B cell (primary cell): ENCODE results near the gene NRN1. TPM values are rescaled to one million over a fixed set of nuclear protein-coding genes. Genes with fewer than 3 reads are reported as not detected.

Experiments
- ATAC-seq: fragments of 200-7000 bp; cut with Tn5 transposase; one replicate; pipeline ENCODE4 v1.10.0; 2021; ENCODE audit warnings: low read depth, mild to moderate bottlenecking, moderate number of reproducible peaks, moderate library complexity
- CTCF ChIA-PET: fragments of 350-600 bp; sonication (Branson Sonifier 250); formaldehyde crosslinking; loops from one replicate; lab custom pipeline; 2021; ENCODE audit warnings: antibody characterized with exemption, inconsistent platforms; lab: Charles Lee
- POLR2A ChIA-PET: fragments of 350-600 bp; sonication (Branson Sonifier 250); formaldehyde crosslinking; loops from one replicate; lab custom pipeline; 2021; ENCODE audit warnings: antibody characterized with exemption; lab: Charles Lee
- DNase-seq: peaks from one replicate; pipeline ENCODE4 v3.0.0; 2013
- H2AFZ ChIP-seq: 2 replicates; pipeline ENCODE4 v1.6.1; 2012; ENCODE audit warnings: mild to moderate bottlenecking, low read depth, low read length; ENCODE audit not compliant: insufficient read depth, poor library complexity, severe bottlenecking
- H3K27ac ChIP-seq, 2 donors: 1 replicate in 1 of 2; 2 replicates in 1 of 2; pipeline ENCODE4 v1.5.1; 2012 to 2013; ENCODE audit warnings: low read length in 2 of 2, mild to moderate bottlenecking in 2 of 2, moderate library complexity in 1 of 2
- H3K27me3 ChIP-seq, 4 experiments: fragments of 200-600 bp in 1 of 4; sonication (generic) in 1 of 4; replicated peaks in 1 of 4; 1 replicate in 2 of 4; 2 replicates in 2 of 4; pipeline versions ENCODE4 v1.6.1 to v1.7.0; 2013 to 2016; ENCODE audit warnings: low read length in 3 of 4, mild to moderate bottlenecking in 2 of 4, mixed read lengths in 1 of 4, moderate library complexity in 1 of 4; ENCODE audit not compliant: insufficient read depth in 4 of 4, control insufficient read depth in 3 of 4; ENCODE audit errors: control extremely low read depth in 1 of 4
- H3K36me3 ChIP-seq, 2 experiments: replicated peaks in 1 of 2; 1 replicate in 1 of 2; 2 replicates in 1 of 2; pipeline versions ENCODE4 v1.6.1 to v1.7.1; 2013; ENCODE audit warnings: low read length in 1 of 2; ENCODE audit not compliant: insufficient read depth in 2 of 2, control insufficient read depth in 1 of 2; ENCODE audit errors: control extremely low read depth in 1 of 2, extremely low read depth in 1 of 2
- H3K4me1 ChIP-seq, 2 donors: fragments of 200-600 bp in 1 of 2; sonication (generic) in 1 of 2; 1 replicate in 1 of 2; 2 replicates in 1 of 2; pipeline versions ENCODE4 v1.5.1 to v1.6.1; 2013 to 2017; ENCODE audit warnings: low read length in 2 of 2; ENCODE audit not compliant: control insufficient read depth in 2 of 2, insufficient read depth in 2 of 2
- H3K4me2 ChIP-seq: replicated peaks from 2 replicates; pipeline ENCODE3; 2012; ENCODE audit warnings: mild to moderate bottlenecking, low read depth, low read length; ENCODE audit not compliant: poor library complexity, severe bottlenecking
- H3K4me3 ChIP-seq, 5 experiments: fragments of 200-600 bp in 1 of 5; sonication (generic) in 1 of 5; 1 replicate in 3 of 5; 2 replicates in 2 of 5; pipeline versions ENCODE4 v1.5.1 to v1.7.0; 2011 to 2016; ENCODE audit warnings: low read length in 4 of 5, mild to moderate bottlenecking in 4 of 5, low read depth in 2 of 5, control low read depth in 1 of 5, moderate library complexity in 1 of 5; ENCODE audit not compliant: insufficient read depth in 1 of 5; ENCODE audit errors: control extremely low read depth in 1 of 5, extremely low read depth in 1 of 5
- H3K79me2 ChIP-seq: fragments of 200-600 bp; sonication (generic); one replicate; pipeline ENCODE4 v1.6.0; 2016; ENCODE audit warnings: low read length; ENCODE audit not compliant: control insufficient read depth, insufficient read depth
- H3K9ac ChIP-seq: fragments of 200-600 bp; sonication (generic); 2 replicates; pipeline ENCODE4 v1.6.1; 2017; ENCODE audit warnings: mild to moderate bottlenecking, low read length, moderate library complexity
- H3K9me3 ChIP-seq, 3 donors: one replicate each; pipeline versions ENCODE4 v1.6.1 to v1.7.1; 2013; ENCODE audit warnings: low read length in 2 of 3; ENCODE audit not compliant: control insufficient read depth in 2 of 3, insufficient read depth in 1 of 3; ENCODE audit errors: control extremely low read depth in 1 of 3
- H4K20me1 ChIP-seq: 2 replicates; pipeline ENCODE4 v1.6.0; 2012; ENCODE audit warnings: mild to moderate bottlenecking, low read length; ENCODE audit not compliant: insufficient read depth, control insufficient read depth, poor library complexity, severe bottlenecking
- H3K27ac Mint-ChIP-seq: one replicate; pipeline ENCODE4 v1.8.0; 2021; ENCODE audit warnings: mixed read lengths
- H3K27me3 Mint-ChIP-seq: one replicate; pipeline ENCODE4 v1.8.0; 2021; ENCODE audit warnings: mixed read lengths
- H3K4me1 Mint-ChIP-seq: one replicate; pipeline ENCODE4 v1.8.0; 2021; ENCODE audit warnings: mixed read lengths
- H3K4me3 Mint-ChIP-seq: one replicate; pipeline ENCODE4 v1.8.0; 2021; ENCODE audit warnings: mixed read lengths
- H3K9me3 Mint-ChIP-seq: one replicate; pipeline ENCODE4 v1.8.0; 2022; ENCODE audit warnings: mixed read lengths; ENCODE audit not compliant: insufficient read depth
- EZH2 ChIP-seq: IDR thresholded peaks from 2 replicates; pipeline ENCODE4 v1.6.1; 2012; ENCODE audit warnings: borderline replicate concordance, low read depth, mild to moderate bottlenecking, moderate library complexity, low read length; ENCODE audit not compliant: insufficient read depth, poor library complexity, severe bottlenecking
- WGBS: methylation state at CpG from one replicate; pipeline ENCODE4 v1.1.5; 2013; ENCODE audit warnings: missing lambda C conversion rate; ENCODE audit not compliant: insufficient coverage; 5-methylcytosine and 5-hydroxymethylcytosine counted together
- intact Hi-C: fragments of 100-400 bp; cut with micrococcal nuclease; formaldehyde crosslinking; loops from one replicate; pipeline ENCODE4 v1.10.0; 2022
- polyA plus RNA-seq: library from polyadenylated mRNA; depleted of rRNA; stranded (reverse); fragments of >200 nt; gene quantifications from 2 replicates; pipeline ENCODE4 v1.2.3, GENCODE V29; 2012
- total RNA-seq, 2 donors: library from RNA; stranded (reverse); fragments of 120-200 nt in 1 of 2; gene quantifications; 1 replicate in 1 of 2; 2 replicates in 1 of 2; pipeline versions ENCODE4 v1.2.3 to v1.2.4, GENCODE V29; 2013 to 2022
- TF ChIP-seq, protein P1 (sequence below): fragments of 200-600 bp; IDR thresholded peaks from one replicate; pipeline ENCODE4 v1.8.0; 2022; ENCODE audit warnings: antibody characterized with exemption, mild to moderate bottlenecking

Gene NRN1
- total and polyA plus RNA-seq, 2 donors (not counting 1 experiment from before 2014, with no cell fraction given) = 0.51 TPM; not detected in 1

DNA sequence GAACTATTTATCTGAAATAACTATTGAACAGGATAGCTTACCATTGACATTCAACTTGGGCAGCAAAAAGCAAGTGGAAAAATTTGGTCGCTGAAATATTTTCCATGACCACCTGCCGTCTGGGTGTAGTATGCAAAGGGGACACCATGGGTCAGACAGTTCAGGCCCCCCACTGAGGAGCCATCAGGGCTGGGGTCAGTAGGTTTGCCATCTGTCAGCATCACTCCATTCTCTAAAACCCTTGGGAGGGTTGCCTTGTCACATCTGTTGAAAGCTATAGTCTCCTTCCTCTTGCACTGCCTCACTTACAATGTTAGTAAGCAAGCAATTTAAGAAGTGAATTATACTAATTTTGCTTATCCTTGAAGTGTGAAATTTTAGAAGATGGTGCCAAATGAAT is 44.9 kb downstream of the NRN1 start:
- intact Hi-C loops = no loop called here
- Mint-ChIP-seq H3K4me1 (no peaks in the 10 kb centered on the region), H3K27ac (no peak overlapping the region), H3K4me3 (no peak overlapping the region), H3K9me3 (no peaks in the 10 kb centered on the region), H3K27me3 (peaks cover 19% of the 10 kb centered on the region)
- no peak overlapping the region for H3K9ac ChIP-seq
- ChIA-PET CTCF (no interaction called here), POLR2A (no interaction called here)
- H3K36me3 ChIP-seq = no peaks in the 10 kb centered on the region
- no peak overlapping the region for H2AFZ ChIP-seq
- no peaks in the 10 kb centered on the region for H4K20me1 ChIP-seq
- no peaks in the 10 kb centered on the region for H3K79me2 ChIP-seq
- H3K9me3 ChIP-seq = no peaks in the 10 kb centered on the region
- no peaks in the 10 kb centered on the region for H3K4me1 ChIP-seq
- H3K4me2 ChIP-seq = no peak overlapping the region
- no peak for TF ChIP-seq EZH2
- TF ChIP-seq, protein P1, sequence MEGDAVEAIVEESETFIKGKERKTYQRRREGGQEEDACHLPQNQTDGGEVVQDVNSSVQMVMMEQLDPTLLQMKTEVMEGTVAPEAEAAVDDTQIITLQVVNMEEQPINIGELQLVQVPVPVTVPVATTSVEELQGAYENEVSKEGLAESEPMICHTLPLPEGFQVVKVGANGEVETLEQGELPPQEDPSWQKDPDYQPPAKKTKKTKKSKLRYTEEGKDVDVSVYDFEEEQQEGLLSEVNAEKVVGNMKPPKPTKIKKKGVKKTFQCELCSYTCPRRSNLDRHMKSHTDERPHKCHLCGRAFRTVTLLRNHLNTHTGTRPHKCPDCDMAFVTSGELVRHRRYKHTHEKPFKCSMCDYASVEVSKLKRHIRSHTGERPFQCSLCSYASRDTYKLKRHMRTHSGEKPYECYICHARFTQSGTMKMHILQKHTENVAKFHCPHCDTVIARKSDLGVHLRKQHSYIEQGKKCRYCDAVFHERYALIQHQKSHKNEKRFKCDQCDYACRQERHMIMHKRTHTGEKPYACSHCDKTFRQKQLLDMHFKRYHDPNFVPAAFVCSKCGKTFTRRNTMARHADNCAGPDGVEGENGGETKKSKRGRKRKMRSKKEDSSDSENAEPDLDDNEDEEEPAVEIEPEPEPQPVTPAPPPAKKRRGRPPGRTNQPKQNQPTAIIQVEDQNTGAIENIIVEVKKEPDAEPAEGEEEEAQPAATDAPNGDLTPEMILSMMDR = no peak
- H3K4me3 ChIP-seq = no peak overlapping the region
- WGBS = 86% methylated on average over 2 of the region's 2 CpGs
- DNase-seq (no peak), ATAC-seq (no peak)
- no peak overlapping the region for H3K27ac ChIP-seq
- H3K27me3 ChIP-seq = peaks cover 0 to 2% (median 0%) of the 10 kb centered on the region in 4 experiments

DNA sequence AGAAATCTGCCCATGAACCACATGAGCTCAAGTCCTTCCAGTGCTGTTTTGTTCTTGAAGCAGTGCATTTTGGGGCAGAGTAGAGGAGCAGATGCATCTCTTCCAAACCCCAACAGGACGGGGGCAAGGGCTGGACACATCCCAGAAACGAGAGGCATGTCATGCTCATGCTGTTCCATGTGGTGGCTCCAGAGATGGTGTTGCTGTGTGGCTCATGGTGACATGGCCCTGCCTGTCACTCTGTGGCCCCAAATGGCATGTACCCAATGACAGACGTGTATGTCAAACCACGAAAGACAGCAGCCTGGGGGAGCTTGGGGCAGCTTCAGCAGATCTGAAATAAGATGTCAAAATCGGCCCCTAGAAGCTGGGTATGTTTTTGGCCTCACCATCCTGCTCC is 46.3 kb downstream of the NRN1 start:
- intact Hi-C loops = no loop called here
- Histone ChIP-seq H3K79me2 (no peaks in the 10 kb centered on the region), H3K9ac (no peak overlapping the region), H3K27me3 (peaks cover 0 to 4% (median 0%) of the 10 kb centered on the region in 4 experiments), H3K9me3 (no peaks in the 10 kb centered on the region), H3K27ac (no peak overlapping the region), H2AFZ (no peak overlapping the region), H3K36me3 (no peaks in the 10 kb centered on the region), H3K4me3 (no peak overlapping the region), H4K20me1 (no peaks in the 10 kb centered on the region), H3K4me2 (no peak overlapping the region), H3K4me1 (no peaks in the 10 kb centered on the region)
- no peak for DNase-seq
- Mint-ChIP-seq H3K4me1 (no peaks in the 10 kb centered on the region), H3K27me3 (peaks cover 24% of the 10 kb centered on the region), H3K27ac (no peak overlapping the region), H3K9me3 (no peaks in the 10 kb centered on the region), H3K4me3 (no peak overlapping the region)
- 70% methylated on average over 4 of the region's 5 CpGs for whole genome bisulfite sequencing
- ATAC-seq = no peak
- CTCF ChIA-PET = interaction anchor here (0.5 kb wide), 1 partner anchor 533 kb away, joined by 4 read pairs; no protein-coding TSS in a partner anchor
- POLR2A ChIA-PET = interaction anchor here (0.7 kb wide), 1 partner anchor 819 kb away, joined by 6 read pairs; no protein-coding TSS in a partner anchor
- TF ChIP-seq, protein P1 = no peak
- no peak for TF ChIP-seq EZH2
